Lower leg skin (tissue), 4 donors: ENCODE results near the gene CD19. TPM values are rescaled to one million over a fixed set of nuclear protein-coding genes. Genes with fewer than 3 reads are reported as not detected.

ENCODE experiments used
- DNase-seq, 2 donors: peaks; one replicate each; pipeline ENCODE4 v3.0.0-alpha.2; 2019; ENCODE audit warnings: low spot score in 2 of 2
- H3K4me3 ChIP-seq: fragments of 200-600 bp; sonication (generic); 2 replicates; pipeline ENCODE4 v1.5.1; 2017; ENCODE audit warnings: mild to moderate bottlenecking, low read depth; ENCODE audit not compliant: poor library complexity, severe bottlenecking
- CTCF ChIP-seq, 3 donors: fragments of 450-650 bp; IDR thresholded peaks; one replicate each; pipeline ENCODE4 v1.5.1; 2016; ENCODE audit warnings: antibody characterized with exemption in 3 of 3, mild to moderate bottlenecking in 3 of 3, moderate library complexity in 2 of 3
- POLR2A ChIP-seq, 2 donors: fragments of 450-650 bp; IDR thresholded peaks; one replicate each; pipeline ENCODE4 v1.6.1; 2016 to 2017; ENCODE audit warnings: antibody characterized with exemption in 2 of 2, mild to moderate bottlenecking in 1 of 2, moderate library complexity in 1 of 2
- WGBS, 2 donors: methylation state at CpG; one replicate each; pipeline ENCODE4 v1.1.5; 2018; 5-methylcytosine and 5-hydroxymethylcytosine counted together
- intact Hi-C: fragments of 100-400 bp; cut with DNase I; formaldehyde crosslinking; loops from one replicate; pipeline ENCODE4 v1.15.0; 2023; ENCODE audit warnings: low total_unique reads
- total RNA-seq, 4 donors: library from RNA; depleted of rRNA; stranded (reverse); fragments of >200 nt; gene quantifications; one replicate each; pipeline ENCODE4 v1.1.0, GENCODE V29; 2016

Gene CD19
- total RNA-seq, 4 donors from 2014 or later: 0.26 to 1.1 TPM; not detected in 2

GRCh38 chr16:28910086-28911031, 21.4 kb upstream of the CD19 start:
- 82 to 87% methylated on average over 18 to 19 of the region's 19 CpGs for WGBS, 2 donors
- intact Hi-C loops: no loop called here
- DNase-seq: no peak
- no peak for TF ChIP-seq POLR2A (IDR thresholded peaks at IDR 0.05)
- no peak for TF ChIP-seq CTCF (IDR thresholded peaks at IDR 0.05)
- H3K4me3 ChIP-seq: no peak overlapping the region

- intact Hi-C loops: no loop called here
- no peak overlapping the region for H3K4me3 ChIP-seq
- no peak for TF ChIP-seq POLR2A (IDR thresholded peaks at IDR 0.05)
- TF ChIP-seq CTCF (IDR thresholded peaks at IDR 0.05): no peak
- 90 to 91% methylated on average over 12 of the region's 12 CpGs for WGBS, 2 donors
- DNase-seq: no peak
These were observed 19.2 kb upstream of the CD19 start for GRCh38 chr16:28912558-28912957.

GRCh38 chr16:28913946-28914724, 17.6 kb upstream of the CD19 start:
- 89 to 93% methylated on average over 28 to 29 of the region's 29 CpGs for WGBS, 2 donors
- intact Hi-C loops: no loop called here
- DNase-seq: no peak
- no peak overlapping the region for H3K4me3 ChIP-seq
- no peak for TF ChIP-seq CTCF (IDR thresholded peaks at IDR 0.05)
- TF ChIP-seq POLR2A (IDR thresholded peaks at IDR 0.05): no peak

GRCh38 chr16:28915181-28915580, 16.6 kb upstream of the CD19 start:
- intact Hi-C loops: no loop called here
- no peak for DNase-seq
- TF ChIP-seq POLR2A (IDR thresholded peaks at IDR 0.05) (no peak), CTCF (IDR thresholded peaks at IDR 0.05) (no peak)
- no peak overlapping the region for H3K4me3 ChIP-seq

GRCh38 chr16:28917095-28917494, 14.7 kb upstream of the CD19 start:
- 92 to 94% methylated on average over 7 of the region's 7 CpGs for WGBS, 2 donors
- H3K4me3 ChIP-seq: no peak overlapping the region
- no peak for DNase-seq
- TF ChIP-seq POLR2A (IDR thresholded peaks at IDR 0.05) (no peak), CTCF (IDR thresholded peaks at IDR 0.05) (no peak)
- intact Hi-C loops: no loop called here
